IMR-90 (cell line): ENCODE data around the gene SCAF4. TPM values are rescaled to one million over a fixed set of nuclear protein-coding genes. Genes with fewer than 3 reads are reported as not detected.

Experiments
- ATAC-seq: fragments of 200-7000 bp; cut with Tn5 transposase; 2 replicates; pipeline ENCODE4 v1.9.1; 2020; ENCODE audit warnings: low read depth, mild to moderate bottlenecking, moderate library complexity
- BruUV-seq: library from RNA; stranded (reverse); fragments of 400-500 nt; replicated peaks from 2 replicates; lab custom pipeline; 2021; lab: Mats Ljungman, UMichigan
- CTCF ChIA-PET: fragments of 300-600 bp; formaldehyde crosslinking; extraction: SDS; loops from one replicate; lab custom pipeline; 2021; ENCODE audit warnings: antibody characterized with exemption; lab: Yijun Ruan, JAX
- POLR2A ChIA-PET: fragments of 300-600 bp; sonication (Branson Sonifier 250); formaldehyde crosslinking; loops from one replicate; lab custom pipeline; 2022; ENCODE audit warnings: antibody characterized with exemption; ENCODE audit not compliant: unreplicated experiment; lab: Charles Lee
- DNase-seq: peaks from one replicate; pipeline ENCODE4 v3.0.0; 2013
- H2AFZ ChIP-seq: replicated peaks from 2 replicates; pipeline ENCODE3; 2013; ENCODE audit warnings: low read length, mild to moderate bottlenecking; ENCODE audit not compliant: poor library complexity
- H2AK5ac ChIP-seq: 2 replicates; pipeline ENCODE4 v1.6.1; 2013; ENCODE audit warnings: low read depth, low read length, inconsistent platforms
- H2AK9ac ChIP-seq: replicated peaks from 2 replicates; pipeline ENCODE3; 2013; ENCODE audit warnings: mild to moderate bottlenecking, low read depth, low read length, moderate library complexity; ENCODE audit not compliant: poor library complexity
- H2BK120ac ChIP-seq: 2 replicates; pipeline ENCODE4 v1.6.1; 2013; ENCODE audit warnings: low read depth, low read length, inconsistent platforms
- H2BK15ac ChIP-seq: 3 replicates; pipeline ENCODE4 v1.6.1; 2013; ENCODE audit warnings: low read depth, low read length, inconsistent platforms
- H2BK20ac ChIP-seq: 2 replicates; pipeline ENCODE4 v1.6.1; 2013; ENCODE audit warnings: low read depth, mild to moderate bottlenecking, inconsistent platforms, low read length, moderate library complexity
- H2BK5ac ChIP-seq: 2 replicates; pipeline ENCODE4 v1.6.1; 2013; ENCODE audit warnings: mild to moderate bottlenecking, low read depth, low read length, inconsistent platforms; ENCODE audit not compliant: poor library complexity, severe bottlenecking
- H3K14ac ChIP-seq: replicated peaks from 2 replicates; pipeline ENCODE4 v1.6.1; 2013; ENCODE audit warnings: low read depth, low read length, inconsistent platforms
- H3K18ac ChIP-seq: 2 replicates; pipeline ENCODE4 v1.6.1; 2013; ENCODE audit warnings: low read depth, low read length, control low read depth
- H3K23ac ChIP-seq: 2 replicates; pipeline ENCODE4 v1.6.1; 2013; ENCODE audit warnings: low read depth, low read length, inconsistent platforms
- H3K27ac ChIP-seq: 2 replicates; pipeline ENCODE4 v1.5.1; 2013; ENCODE audit warnings: mild to moderate bottlenecking, control low read depth, low read length; ENCODE audit not compliant: insufficient read depth
- H3K27me3 ChIP-seq: 2 replicates; pipeline ENCODE4 v1.6.1; 2013; ENCODE audit warnings: low read length; ENCODE audit not compliant: control insufficient read depth, insufficient read depth
- H3K36me3 ChIP-seq: 2 replicates; pipeline ENCODE4 v1.6.1; 2013; ENCODE audit warnings: low read length, mixed read lengths; ENCODE audit not compliant: control insufficient read depth, insufficient read depth
- H3K4ac ChIP-seq: 2 replicates; pipeline ENCODE4 v1.6.1; 2013; ENCODE audit warnings: low read depth, low read length, inconsistent platforms
- H3K4me1 ChIP-seq: 2 replicates; pipeline ENCODE4 v1.6.1; 2013; ENCODE audit warnings: low read length, mixed read lengths; ENCODE audit not compliant: control insufficient read depth, insufficient read depth
- H3K4me2 ChIP-seq: 2 replicates; pipeline ENCODE4 v1.6.1; 2013; ENCODE audit warnings: low read depth, mild to moderate bottlenecking, control low read depth, low read length, moderate library complexity
- H3K4me3 ChIP-seq: 2 replicates; pipeline ENCODE4 v1.5.1; 2013; ENCODE audit warnings: low read depth, mild to moderate bottlenecking, control low read depth, low read length, moderate library complexity; ENCODE audit not compliant: insufficient read depth
- H3K56ac ChIP-seq: 2 replicates; pipeline ENCODE4 v1.6.1; 2013; ENCODE audit warnings: low read length, inconsistent platforms; ENCODE audit not compliant: insufficient read depth; ENCODE audit errors: extremely low read depth
- H3K79me1 ChIP-seq, 2 experiments: 2 replicates each; pipeline ENCODE4 v1.6.1; 2013; ENCODE audit warnings: low read length in 2 of 2, inconsistent platforms in 1 of 2, low read depth in 1 of 2
- H3K9ac ChIP-seq: 2 replicates; pipeline ENCODE4 v1.6.1; 2013; ENCODE audit warnings: low read depth, low read length, control low read depth
- H3K9me1 ChIP-seq: 2 replicates; pipeline ENCODE4 v1.6.1; 2013; ENCODE audit warnings: low read length, inconsistent platforms; ENCODE audit not compliant: insufficient read depth
- H3K9me3 ChIP-seq: 2 replicates; pipeline ENCODE4 v1.6.1; 2013; ENCODE audit warnings: low read length; ENCODE audit not compliant: control insufficient read depth, insufficient read depth
- H4K20me1 ChIP-seq: 2 replicates; pipeline ENCODE4 v1.6.1; 2013; ENCODE audit warnings: low read length, inconsistent platforms; ENCODE audit not compliant: insufficient read depth
- H4K5ac ChIP-seq: 2 replicates; pipeline ENCODE4 v1.6.1; 2013; ENCODE audit warnings: mild to moderate bottlenecking, low read depth, low read length, control low read depth
- H4K8ac ChIP-seq, 2 experiments: 2 replicates each; pipeline ENCODE4 v1.6.1; 2013; ENCODE audit warnings: low read depth in 2 of 2, low read length in 2 of 2, control low read depth in 1 of 2, inconsistent platforms in 1 of 2
- H4K91ac ChIP-seq: 2 replicates; pipeline ENCODE4 v1.6.1; 2013; ENCODE audit warnings: low read depth, low read length, inconsistent platforms; ENCODE audit not compliant: insufficient read depth
- CHD1 ChIP-seq: IDR thresholded peaks from 2 replicates; pipeline ENCODE4 v1.6.1; 2012; ENCODE audit warnings: low read depth, low read length, improper control_type of control experiment
- FOS ChIP-seq: fragments of 150-350 bp; IDR thresholded peaks from 2 replicates; pipeline ENCODE4 v1.6.1; 2016; ENCODE audit warnings: low read depth, low read length
- MAFK ChIP-seq: IDR thresholded peaks from 2 replicates; pipeline ENCODE4 v1.6.1; 2012; ENCODE audit warnings: low read depth, low read length, improper control_type of control experiment
- NFE2L2 ChIP-seq: fragments of 150-350 bp; IDR thresholded peaks from 2 replicates; pipeline ENCODE4 v1.6.1; 2016; ENCODE audit warnings: low read depth, mild to moderate bottlenecking, low read length
- RAD21 ChIP-seq: IDR thresholded peaks from 2 replicates; pipeline ENCODE4 v1.6.1; 2012; ENCODE audit warnings: low read length, improper control_type of control experiment
- RCOR1 ChIP-seq: IDR thresholded peaks from 2 replicates; pipeline ENCODE4 v1.6.1; 2012; ENCODE audit warnings: mild to moderate bottlenecking, low read length, improper control_type of control experiment; ENCODE audit not compliant: insufficient replicate concordance
- SMC3 ChIP-seq: fragments of 150-350 bp; IDR thresholded peaks from 2 replicates; pipeline ENCODE4 v1.6.1; 2016; ENCODE audit warnings: low read depth, mild to moderate bottlenecking, antibody characterized with exemption, low read length, moderate library complexity
- WGBS, 2 experiments: methylation state at CpG; one replicate each; pipeline versions ENCODE4 v1.1.5 to v1.1.7; 2013; ENCODE audit warnings: missing lambda C conversion rate in 2 of 2; ENCODE audit not compliant: insufficient read length in 1 of 2; ENCODE audit errors: extremely low coverage in 2 of 2; 5-methylcytosine and 5-hydroxymethylcytosine counted together
- dilution Hi-C: fragments of 300-500 bp; cut with HindIII; formaldehyde crosslinking; loops from one replicate; pipeline ENCODE4 v1.14.3; 2018; ENCODE audit warnings: low sequenced_read_pairs; ENCODE audit not compliant: unreplicated experiment
- in situ Hi-C: fragments of 300-500 bp; cut with MboI; formaldehyde crosslinking; loops from 3 replicates; pipeline ENCODE4 v1.14.3; 2019; ENCODE audit warnings: low sequenced_read_pairs, inconsistent platforms, mixed read lengths
- intact Hi-C: fragments of 100-400 bp; cut with micrococcal nuclease; formaldehyde crosslinking; loops from 2 replicates; pipeline ENCODE4 v1.10.0; 2022
- polyA plus RNA-seq, 3 experiments: library from polyadenylated mRNA; depleted of rRNA; stranded (reverse); fragments of >200 nt; gene quantifications; 2 replicates each; pipeline ENCODE4 v1.2.3, GENCODE V29; 2012; ENCODE audit warnings: low replicate concordance in 1 of 3
- total RNA-seq: library from RNA; depleted of rRNA; stranded (reverse); fragments of >200 nt; gene quantifications from 2 replicates; pipeline ENCODE4 v1.2.3, GENCODE V29; 2012
- TF ChIP-seq, protein P1 (sequence below): conservative IDR thresholded peaks from 2 replicates; pipeline ENCODE4 v1.5.1; 2012; ENCODE audit warnings: mild to moderate bottlenecking, low read depth, low read length, improper control_type of control experiment
- TF ChIP-seq, protein P2 (sequence below): fragments of 150-350 bp; IDR thresholded peaks from 2 replicates; pipeline ENCODE4 v1.6.1; 2017; ENCODE audit warnings: mild to moderate bottlenecking, antibody characterized with exemption, low read length, low read depth

Gene SCAF4
- total and polyA plus RNA-seq, 2 of the 4 experiments (the other 2 are of a cell fraction), result 2.7 to 12.1 TPM

DNA sequence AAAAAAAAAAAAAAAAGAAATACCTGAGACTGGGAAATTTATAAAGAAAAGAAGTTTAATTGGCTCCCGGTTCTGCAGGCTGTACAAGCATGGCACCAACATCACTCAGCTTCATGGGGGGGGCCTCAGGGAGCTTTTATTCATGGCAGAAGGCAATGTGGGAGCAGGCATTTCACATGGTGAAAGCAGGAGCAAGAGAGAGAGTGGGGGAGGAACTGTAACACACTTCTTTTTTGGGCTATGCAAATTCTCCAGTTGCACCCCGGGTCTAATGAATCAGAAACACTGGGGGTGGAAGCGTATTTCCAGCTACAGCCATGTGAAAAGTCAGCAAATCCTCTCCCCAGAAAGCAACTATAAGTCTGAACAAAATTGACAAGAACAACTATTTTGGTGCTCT is 84.3 kb downstream of the SCAF4 start:
- Histone ChIP-seq H3K56ac (no peak overlapping the region), H3K4me3 (no peak overlapping the region), H4K91ac (no peak overlapping the region), H2AK5ac (no peak overlapping the region), H3K79me1 (no peaks in the 10 kb centered on the region), H3K9ac (no peak overlapping the region), H3K23ac (no peak overlapping the region), H2AFZ (no peak overlapping the region), H3K27ac (no peak overlapping the region), H2AK9ac (no peak overlapping the region), H2BK120ac (no peak overlapping the region), H3K36me3 (no peaks in the 10 kb centered on the region), H2BK5ac (no peak overlapping the region), H4K8ac (no peak overlapping the region), H2BK15ac (no peak overlapping the region), H3K4me1 (no peaks in the 10 kb centered on the region), H4K20me1 (no peaks in the 10 kb centered on the region), H3K9me1 (no peaks in the 10 kb centered on the region), H3K4me2 (no peak overlapping the region), H3K18ac (no peak overlapping the region), H4K5ac (no peak overlapping the region), H3K14ac (no peak overlapping the region), H2BK20ac (no peak overlapping the region), H3K27me3 (no peaks in the 10 kb centered on the region), H3K4ac (no peak overlapping the region), H3K9me3 (no peaks in the 10 kb centered on the region)
- ChIA-PET POLR2A (no interaction called here), CTCF (no interaction called here)
- in situ Hi-C loops (no loop called here), intact Hi-C loops (no loop called here), dilution Hi-C loops (no loop called here)
- ATAC-seq, result no peak
- BruUV-seq, result no TSS peak
- DNase-seq, result no peak
- no CpG with 5 or more reads among the region's 3 CpGs for WGBS, 2 experiments
- no peak for TF ChIP-seq RAD21
- TF ChIP-seq RCOR1, result no peak
- TF ChIP-seq, protein P1, sequence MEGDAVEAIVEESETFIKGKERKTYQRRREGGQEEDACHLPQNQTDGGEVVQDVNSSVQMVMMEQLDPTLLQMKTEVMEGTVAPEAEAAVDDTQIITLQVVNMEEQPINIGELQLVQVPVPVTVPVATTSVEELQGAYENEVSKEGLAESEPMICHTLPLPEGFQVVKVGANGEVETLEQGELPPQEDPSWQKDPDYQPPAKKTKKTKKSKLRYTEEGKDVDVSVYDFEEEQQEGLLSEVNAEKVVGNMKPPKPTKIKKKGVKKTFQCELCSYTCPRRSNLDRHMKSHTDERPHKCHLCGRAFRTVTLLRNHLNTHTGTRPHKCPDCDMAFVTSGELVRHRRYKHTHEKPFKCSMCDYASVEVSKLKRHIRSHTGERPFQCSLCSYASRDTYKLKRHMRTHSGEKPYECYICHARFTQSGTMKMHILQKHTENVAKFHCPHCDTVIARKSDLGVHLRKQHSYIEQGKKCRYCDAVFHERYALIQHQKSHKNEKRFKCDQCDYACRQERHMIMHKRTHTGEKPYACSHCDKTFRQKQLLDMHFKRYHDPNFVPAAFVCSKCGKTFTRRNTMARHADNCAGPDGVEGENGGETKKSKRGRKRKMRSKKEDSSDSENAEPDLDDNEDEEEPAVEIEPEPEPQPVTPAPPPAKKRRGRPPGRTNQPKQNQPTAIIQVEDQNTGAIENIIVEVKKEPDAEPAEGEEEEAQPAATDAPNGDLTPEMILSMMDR, result no peak
- TF ChIP-seq, protein P2, sequence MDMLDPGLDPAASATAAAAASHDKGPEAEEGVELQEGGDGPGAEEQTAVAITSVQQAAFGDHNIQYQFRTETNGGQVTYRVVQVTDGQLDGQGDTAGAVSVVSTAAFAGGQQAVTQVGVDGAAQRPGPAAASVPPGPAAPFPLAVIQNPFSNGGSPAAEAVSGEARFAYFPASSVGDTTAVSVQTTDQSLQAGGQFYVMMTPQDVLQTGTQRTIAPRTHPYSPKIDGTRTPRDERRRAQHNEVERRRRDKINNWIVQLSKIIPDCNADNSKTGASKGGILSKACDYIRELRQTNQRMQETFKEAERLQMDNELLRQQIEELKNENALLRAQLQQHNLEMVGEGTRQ, result no peak
- TF ChIP-seq CHD1, result no peak
- TF ChIP-seq MAFK, result no peak
- no peak for TF ChIP-seq FOS
- TF ChIP-seq SMC3, result no peak
- no peak for TF ChIP-seq NFE2L2
